ENCODE data around the gene TGFA.
A peak's percentile ranks its signal among the peaks of the same experiment; 100 is the strongest.

Gene TGFA

DNA sequence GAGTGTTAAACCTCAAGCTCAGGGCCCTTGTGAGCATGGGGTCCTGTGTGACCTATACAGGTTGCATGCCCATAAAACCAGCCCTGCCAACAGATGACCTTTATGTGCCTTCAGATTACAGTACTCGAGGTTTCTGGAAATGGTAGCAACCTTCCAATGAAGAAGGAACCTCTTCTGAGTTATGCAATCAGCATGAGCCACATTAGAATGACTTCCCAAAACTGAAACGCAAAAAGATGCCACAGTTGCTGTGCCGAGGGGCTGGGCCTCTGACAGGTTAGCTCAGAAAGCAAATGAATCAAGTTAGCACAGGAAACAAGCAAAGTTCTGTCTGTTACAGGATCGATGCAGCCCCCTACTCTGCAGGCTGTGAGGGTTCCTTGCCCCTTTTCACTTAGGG lies 37.7 kb downstream of the TGFA start:
- DNase-seq, result no peak
- Histone ChIP-seq H3K4me3 (ENCODE audit: low read depth, low read length) (no peak overlapping the region), H3K27me3 (ENCODE audit: insufficient read depth, low read depth, severe bottlenecking) (no peaks in the 10 kb centered on the region), H3K36me3 (no peaks in the 10 kb centered on the region), H3K9me3 (ENCODE audit: severe bottlenecking) (no peaks in the 10 kb centered on the region), H3K27ac (no peak overlapping the region)
- TF ChIP-seq, protein P1, sequence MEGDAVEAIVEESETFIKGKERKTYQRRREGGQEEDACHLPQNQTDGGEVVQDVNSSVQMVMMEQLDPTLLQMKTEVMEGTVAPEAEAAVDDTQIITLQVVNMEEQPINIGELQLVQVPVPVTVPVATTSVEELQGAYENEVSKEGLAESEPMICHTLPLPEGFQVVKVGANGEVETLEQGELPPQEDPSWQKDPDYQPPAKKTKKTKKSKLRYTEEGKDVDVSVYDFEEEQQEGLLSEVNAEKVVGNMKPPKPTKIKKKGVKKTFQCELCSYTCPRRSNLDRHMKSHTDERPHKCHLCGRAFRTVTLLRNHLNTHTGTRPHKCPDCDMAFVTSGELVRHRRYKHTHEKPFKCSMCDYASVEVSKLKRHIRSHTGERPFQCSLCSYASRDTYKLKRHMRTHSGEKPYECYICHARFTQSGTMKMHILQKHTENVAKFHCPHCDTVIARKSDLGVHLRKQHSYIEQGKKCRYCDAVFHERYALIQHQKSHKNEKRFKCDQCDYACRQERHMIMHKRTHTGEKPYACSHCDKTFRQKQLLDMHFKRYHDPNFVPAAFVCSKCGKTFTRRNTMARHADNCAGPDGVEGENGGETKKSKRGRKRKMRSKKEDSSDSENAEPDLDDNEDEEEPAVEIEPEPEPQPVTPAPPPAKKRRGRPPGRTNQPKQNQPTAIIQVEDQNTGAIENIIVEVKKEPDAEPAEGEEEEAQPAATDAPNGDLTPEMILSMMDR (IDR thresholded peaks at IDR 0.05; ENCODE audit: low read depth, low read length), result no peak

DNA sequence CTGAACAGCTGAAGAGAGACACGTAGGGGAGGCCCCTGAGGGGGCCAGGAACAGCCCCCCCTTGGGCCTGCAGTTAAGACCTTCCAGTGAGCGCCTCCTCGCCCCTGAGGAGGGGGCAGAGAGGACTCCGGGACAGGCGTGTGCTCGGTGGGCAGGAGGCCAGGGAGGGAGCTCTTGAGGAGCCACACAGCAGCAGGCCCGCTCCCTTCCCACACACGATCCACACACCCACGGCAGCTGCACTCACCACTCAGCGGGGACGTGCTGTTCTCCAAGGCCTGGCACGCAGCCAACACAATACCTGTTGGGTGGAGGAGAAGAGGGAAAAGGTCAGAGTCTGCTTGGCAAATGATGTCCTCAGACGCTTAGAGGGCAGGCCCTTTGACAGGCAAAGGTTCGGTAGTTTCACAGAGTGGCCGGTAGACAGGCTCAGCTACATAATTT lies 39.0 kb downstream of the TGFA start:
- H3K27ac ChIP-seq, result no peak overlapping the region
- H3K9me3 ChIP-seq (ENCODE audit: severe bottlenecking), result no peaks in the 10 kb centered on the region
- no peaks in the 10 kb centered on the region for H3K36me3 ChIP-seq
- H3K4me3 ChIP-seq (ENCODE audit: low read depth, low read length), result no peak overlapping the region
- H3K27me3 ChIP-seq (ENCODE audit: insufficient read depth, low read depth, severe bottlenecking), result no peaks in the 10 kb centered on the region
- no peak for DNase-seq
- TF ChIP-seq, protein P1 (IDR thresholded peaks at IDR 0.05; ENCODE audit: low read depth, low read length), result no peak

DNA sequence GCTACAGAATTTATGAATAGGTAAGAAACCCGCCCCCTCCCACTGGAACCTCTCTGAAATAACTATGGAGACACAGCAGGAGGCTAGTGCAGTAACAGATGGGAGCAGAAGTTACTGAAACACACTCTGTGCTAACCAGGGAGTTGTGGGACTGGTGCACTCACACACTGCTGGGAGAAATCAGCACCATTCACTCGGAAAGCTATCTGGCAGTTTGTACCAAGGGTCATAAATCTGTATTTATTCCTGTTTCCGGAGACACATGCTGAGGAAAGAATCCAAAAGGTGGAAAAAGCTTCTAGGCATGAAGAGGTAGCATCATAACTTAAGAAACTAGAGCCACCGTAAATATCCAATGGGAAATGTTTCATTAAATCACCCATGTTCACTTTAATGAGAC lies 39.9 kb downstream of the TGFA start:
- H3K27me3 ChIP-seq (ENCODE audit: insufficient read depth, low read depth, severe bottlenecking), result no peaks in the 10 kb centered on the region
- H3K4me3 ChIP-seq (ENCODE audit: low read depth, low read length), result no peak overlapping the region
- TF ChIP-seq, protein P1 (IDR thresholded peaks at IDR 0.05; ENCODE audit: low read depth, low read length), result no peak
- no peak overlapping the region for H3K27ac ChIP-seq
- H3K36me3 ChIP-seq, result no peaks in the 10 kb centered on the region
- no peaks in the 10 kb centered on the region for H3K9me3 ChIP-seq (ENCODE audit: severe bottlenecking)
- no peak for DNase-seq

DNA sequence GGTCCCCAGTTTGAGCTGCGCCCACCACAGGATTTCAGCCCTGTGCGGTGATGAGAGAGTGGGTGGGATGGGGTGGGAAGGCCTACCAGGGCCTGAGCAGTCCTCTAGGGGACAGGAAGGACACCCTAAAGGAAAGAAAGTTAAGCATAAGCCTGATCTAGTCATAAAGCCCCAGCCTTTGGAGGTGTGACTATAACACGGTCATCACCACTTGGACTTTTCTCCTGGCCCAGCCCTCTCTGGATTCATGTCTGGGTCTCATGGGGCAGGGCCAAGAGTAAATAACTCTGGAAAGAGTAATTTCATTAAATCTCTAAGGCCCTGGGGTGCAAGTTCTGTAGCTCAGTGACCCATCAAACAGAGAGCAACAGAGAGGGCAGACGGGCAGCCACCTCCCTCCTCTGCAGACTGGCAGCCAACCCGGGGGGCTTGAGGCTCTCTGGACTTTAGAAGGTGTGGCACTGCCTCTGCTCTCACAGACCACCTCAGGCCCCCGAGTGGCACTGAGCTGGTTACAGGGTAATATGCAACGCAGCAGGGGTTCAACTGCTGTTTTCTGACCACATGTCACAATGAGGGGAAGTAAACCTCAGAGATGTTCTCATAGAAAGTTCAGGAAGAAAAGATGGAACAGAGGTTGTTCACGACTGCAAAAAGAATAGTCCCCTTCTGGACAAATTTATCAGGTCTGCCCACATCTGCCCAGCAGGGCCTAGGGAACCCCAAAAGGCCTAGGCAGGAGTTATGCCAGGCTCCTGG lies 41.5 kb downstream of the TGFA start:
- H3K4me3 ChIP-seq (ENCODE audit: low read depth, low read length), result no peak overlapping the region
- no peak for DNase-seq
- TF ChIP-seq, protein P1 (IDR thresholded peaks at IDR 0.05; ENCODE audit: low read depth, low read length), result no peak
- no peaks in the 10 kb centered on the region for H3K27me3 ChIP-seq (ENCODE audit: insufficient read depth, low read depth, severe bottlenecking)
- H3K36me3 ChIP-seq, result no peaks in the 10 kb centered on the region
- H3K9me3 ChIP-seq (ENCODE audit: severe bottlenecking), result no peaks in the 10 kb centered on the region
- H3K27ac ChIP-seq, result no peak overlapping the region

DNA sequence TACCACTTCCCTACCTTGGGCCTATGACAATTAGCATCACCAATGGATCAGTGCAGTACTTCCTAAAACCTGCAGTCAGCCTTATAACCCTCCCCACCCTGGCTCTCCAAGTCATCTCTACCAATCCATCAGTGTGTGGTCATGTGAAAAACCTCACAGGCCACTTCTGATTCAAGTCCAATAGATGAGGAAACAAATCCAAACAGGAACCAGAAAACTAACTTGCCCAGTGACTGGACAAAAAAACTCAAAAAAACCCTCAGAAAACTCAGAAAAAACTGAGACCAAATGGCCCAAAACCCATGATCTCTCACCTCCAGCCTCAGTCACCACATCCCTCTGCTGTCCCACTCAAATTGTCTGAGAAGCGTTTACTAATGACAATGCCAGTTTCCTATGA lies 43.3 kb downstream of the TGFA start:
- TF ChIP-seq, protein P1 (IDR thresholded peaks at IDR 0.05; ENCODE audit: low read depth, low read length), result no peak
- no peak overlapping the region for H3K27ac ChIP-seq
- H3K27me3 ChIP-seq (ENCODE audit: insufficient read depth, low read depth, severe bottlenecking), result no peaks in the 10 kb centered on the region
- H3K36me3 ChIP-seq, result no peaks in the 10 kb centered on the region
- H3K9me3 ChIP-seq (ENCODE audit: severe bottlenecking), result no peaks in the 10 kb centered on the region
- DNase-seq, result no peak
- no peak overlapping the region for H3K4me3 ChIP-seq (ENCODE audit: low read depth, low read length)

DNA sequence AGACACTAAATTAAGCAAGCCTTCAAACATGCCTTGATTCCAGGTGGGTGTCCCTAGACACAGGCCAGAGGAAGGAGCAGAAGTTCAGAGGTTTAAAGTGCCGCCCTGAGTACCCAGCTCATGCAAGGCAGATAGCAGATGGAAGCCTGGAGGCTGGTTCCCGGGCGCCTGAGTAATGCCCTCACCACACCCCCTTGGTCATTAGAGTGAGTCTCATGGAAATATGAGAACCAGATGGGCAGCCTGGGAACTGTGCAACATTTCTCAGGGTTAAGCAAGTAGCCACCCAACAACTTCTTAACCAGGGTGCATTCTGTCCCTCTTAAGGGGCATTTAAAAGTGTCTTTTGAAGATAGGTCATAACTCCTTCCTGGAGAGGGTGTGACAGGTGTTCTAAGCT lies 44.1 kb downstream of the TGFA start:
- DNase-seq, result peak; percentile 64
- TF ChIP-seq, protein P1 (IDR thresholded peaks at IDR 0.05; ENCODE audit: low read depth, low read length), result no peak
- Histone ChIP-seq H3K9me3 (ENCODE audit: severe bottlenecking) (no peaks in the 10 kb centered on the region), H3K36me3 (no peaks in the 10 kb centered on the region), H3K4me3 (ENCODE audit: low read depth, low read length) (no peak overlapping the region), H3K27me3 (ENCODE audit: insufficient read depth, low read depth, severe bottlenecking) (no peaks in the 10 kb centered on the region), H3K27ac (no peak overlapping the region)
